GM18870 (cell line): Measurements from ENCODE around the gene MYO1D.
"Not testable (repeated sequence)": the region's sequence is repeated elsewhere in the genome, so short reads cannot be mapped to it uniquely, and the experiment has no call there.

ENCODE experiments used
- ATAC-seq: cut with Tn5 transposase; IDR thresholded peaks from one replicate; pipeline ENCODE4 v1.9.1; 2021; ENCODE audit warnings: moderate library complexity; ENCODE audit not compliant: unreplicated experiment

MYO1D gene

GRCh38 chr17:32821987-32822934 lies 54.7 kb downstream of the MYO1D start:
- not testable (repeated sequence) for ATAC-seq

GRCh38 chr17:32820440-32820839 lies 56.5 kb downstream of the MYO1D start:
- no peak for ATAC-seq

- no peak for ATAC-seq
Measured at GRCh38 chr17:32819787-32820186, 57.1 kb downstream of the MYO1D start.

GRCh38 chr17:32819035-32819434 lies 57.9 kb downstream of the MYO1D start:
- no peak for ATAC-seq

- ATAC-seq = no peak
Measured at GRCh38 chr17:32815460-32815859, 61.5 kb downstream of the MYO1D start.

GRCh38 chr17:32814836-32815235 lies 62.1 kb downstream of the MYO1D start:
- no peak for ATAC-seq

GRCh38 chr17:32813021-32813420 lies 63.9 kb downstream of the MYO1D start:
- no peak for ATAC-seq

- ATAC-seq = no peak
Measured at GRCh38 chr17:32810690-32811089, 66.2 kb downstream of the MYO1D start.

- no peak for ATAC-seq
Measured at GRCh38 chr17:32807577-32807976, 69.3 kb downstream of the MYO1D start.

- ATAC-seq = no peak
Measured at GRCh38 chr17:32806646-32807045, 70.3 kb downstream of the MYO1D start.

- no peak for ATAC-seq
Measured at GRCh38 chr17:32805029-32805976, 71.6 kb downstream of the MYO1D start.

GRCh38 chr17:32803544-32803943 lies 73.4 kb downstream of the MYO1D start:
- no peak for ATAC-seq

GRCh38 chr17:32802306-32802705 lies 74.6 kb downstream of the MYO1D start:
- ATAC-seq = no peak

GRCh38 chr17:32801641-32802040 lies 75.3 kb downstream of the MYO1D start:
- no peak for ATAC-seq

GRCh38 chr17:32801193-32801592 lies 75.7 kb downstream of the MYO1D start:
- ATAC-seq = no peak

GRCh38 chr17:32798938-32799337 lies 78.0 kb downstream of the MYO1D start:
- ATAC-seq = no peak

- no peak for ATAC-seq
Measured at GRCh38 chr17:32795339-32795979, 81.5 kb downstream of the MYO1D start.

GRCh38 chr17:32794533-32795246 lies 82.2 kb downstream of the MYO1D start:
- no peak for ATAC-seq

GRCh38 chr17:32793841-32794240 lies 83.1 kb downstream of the MYO1D start:
- ATAC-seq = no peak

GRCh38 chr17:32792207-32792606 lies 84.7 kb downstream of the MYO1D start:
- ATAC-seq = no peak
